K562 (cell line): Measurements from ENCODE around the gene NFATC2. TPM values are rescaled to one million over a fixed set of nuclear protein-coding genes. Genes with fewer than 3 reads are reported as not detected.
A peak's percentile ranks its signal among the peaks of the same experiment; 100 is the strongest.

Experiments
- EGR1 ChIP-seq: fragments of 450-650 bp; conservative IDR thresholded peaks from 2 replicates; pipeline ENCODE4 v1.6.1; 2017; ENCODE audit warnings: mild to moderate bottlenecking
- MCM7 ChIP-seq, 2 experiments: fragments of 450-650 bp; IDR thresholded peaks; 2 replicates each; pipeline ENCODE4 v1.6.1; 2016 to 2018
- MYNN ChIP-seq, 2 experiments: sonication (generic); formaldehyde crosslinking in 1 of 2; IDR thresholded peaks; 2 replicates each; pipeline versions ENCODE4 v1.5.0 to v1.6.1; 2016 to 2020; ENCODE audit warnings: antibody characterized with exemption in 1 of 2, missing genetic modification reagents in 1 of 2
- NCOA6 ChIP-seq: fragments of 450-650 bp; IDR thresholded peaks from 2 replicates; pipeline ENCODE4 v1.6.1; 2017; ENCODE audit warnings: mild to moderate bottlenecking
- NFE2 ChIP-seq: IDR thresholded peaks from 2 replicates; pipeline ENCODE4 v1.6.1; 2014; ENCODE audit warnings: antibody characterized with exemption, low read depth
- PHF8 ChIP-seq: fragments of 200-600 bp; sonication (generic); IDR thresholded peaks from 2 replicates; pipeline ENCODE4 v1.6.1; 2012; ENCODE audit warnings: mixed run types, mild to moderate bottlenecking, inconsistent platforms, low read length, moderate library complexity, borderline replicate concordance
- PTTG1 ChIP-seq: fragments of 450-650 bp; IDR thresholded peaks from 2 replicates; pipeline ENCODE4 v1.6.1; 2016; ENCODE audit warnings: low read depth, mild to moderate bottlenecking, missing genetic modification characterization, missing compliant biosample characterization
- RBBP5 ChIP-seq: fragments of 200-600 bp; sonication (generic); IDR thresholded peaks from 2 replicates; pipeline ENCODE4 v1.6.1; 2012; ENCODE audit warnings: borderline replicate concordance, mild to moderate bottlenecking, low read length, control low read depth, inconsistent platforms; ENCODE audit not compliant: insufficient read depth, poor library complexity, severe bottlenecking
- RREB1 ChIP-seq: fragments of 250-450 bp; sonication (Bioruptor Pico); IDR thresholded peaks from 2 replicates; pipeline ENCODE4 v1.4.0; 2020
- TFAM ChIP-seq: fragments of 250-450 bp; sonication (Bioruptor Pico); conservative IDR thresholded peaks from 2 replicates; pipeline ENCODE4 v1.5.0; 2021; ENCODE audit warnings: mild to moderate bottlenecking, moderate library complexity
- U2AF2 ChIP-seq: fragments of 200-400 bp; formaldehyde crosslinking; optimal IDR thresholded peaks from 2 replicates; pipeline ENCODE3; 2017; ENCODE audit warnings: low read depth, mild to moderate bottlenecking, low read length
- XRCC5 ChIP-seq: fragments of 200-400 bp; formaldehyde crosslinking; IDR thresholded peaks from 2 replicates; pipeline ENCODE4 v1.6.1; 2017; ENCODE audit warnings: low read depth, mild to moderate bottlenecking, low read length
- YY1 ChIP-seq, 3 experiments: IDR thresholded peaks; 2 replicates each; pipeline ENCODE4 v1.6.1; 2011; ENCODE audit warnings: low read length in 2 of 3, mild to moderate bottlenecking in 2 of 3, moderate library complexity in 2 of 3, borderline replicate concordance in 1 of 3, control low read depth in 1 of 3, low read depth in 1 of 3; ENCODE audit not compliant: insufficient read depth in 3 of 3, insufficient replicate concordance in 2 of 3, control insufficient read depth in 1 of 3, insufficient read length in 1 of 3; ENCODE audit errors: extremely low read depth in 1 of 3
- ZBTB2 ChIP-seq: fragments of 450-650 bp; IDR thresholded peaks from 2 replicates; pipeline ENCODE4 v1.6.1; 2016; ENCODE audit warnings: antibody characterized with exemption
- ZFX ChIP-seq: sonication (generic); formaldehyde crosslinking; IDR thresholded peaks from 2 replicates; pipeline ENCODE4 v1.8.0; 2022; ENCODE audit warnings: mild to moderate bottlenecking, missing genetic modification reagents, moderate library complexity
- ZNF184 ChIP-seq: sonication (generic); formaldehyde crosslinking; IDR thresholded peaks from 2 replicates; pipeline ENCODE4 v1.5.0; 2020; ENCODE audit warnings: missing genetic modification reagents
- ZSCAN32 ChIP-seq: fragments of 450-650 bp; formaldehyde crosslinking; IDR thresholded peaks from 2 replicates; pipeline ENCODE4 v1.4.0; 2020; ENCODE audit warnings: mild to moderate bottlenecking, moderate library complexity
- polyA plus RNA-seq, 8 experiments: library from polyadenylated mRNA; depleted of rRNA in 4 of 8; stranded (reverse) in 5 of 8; unstranded in 3 of 8; fragments of >200 nt; fragmentation: Nextera tagmentation in 2 of 8; fragmentation: Illumina TruSeq in 1 of 8; extraction: Ambion mirVana in 2 of 8; extraction: Trizol in 1 of 8; gene quantifications; 2 replicates each; pipeline versions ENCODE4 v1.2.1 to v1.2.3, GENCODE V29; 2011 to 2014; ENCODE audit warnings: inconsistent platforms in 1 of 8, missing spikeins in 1 of 8
- total RNA-seq, 7 experiments: library from RNA; depleted of rRNA in 6 of 7; stranded (reverse); fragments of >200 nt in 6 of 7; fragmentation: Illumina TruSeq in 2 of 7; extraction: Trizol in 2 of 7; gene quantifications; 2 replicates each; pipeline versions ENCODE4 v1.2.1 to v1.2.3, GENCODE V29; 2011 to 2021; ENCODE audit warnings: low replicate concordance in 1 of 7
- TF ChIP-seq, protein P1 (sequence below), 3 experiments: IDR thresholded peaks in 2 of 3; conservative IDR thresholded peaks in 1 of 3; 2 replicates each; pipeline ENCODE4 v1.5.1; 2011 to 2012; ENCODE audit warnings: low read length in 3 of 3, mild to moderate bottlenecking in 3 of 3, control low read depth in 2 of 3, improper control_type of control experiment in 1 of 3, inconsistent platforms in 1 of 3, low read depth in 1 of 3, mixed read lengths in 1 of 3, moderate library complexity in 1 of 3; ENCODE audit not compliant: insufficient read depth in 2 of 3

NFATC2 gene
- total and polyA plus RNA-seq, 9 of the 15 experiments (the other 6 are each of a cell fraction or from before 2014, with no cell fraction given), result 1.9 to 11.2 (median 3.0) TPM

GRCh38 chr20:51542033-51542570 lies 417 bp downstream of the NFATC2 start (continued):
- TF ChIP-seq PHF8 (peak; percentile 41; the same call in 1 of the 2 replicates), RREB1 (CRISPR knock-in tag) (no peak), MCM7 (IDR thresholded peaks at IDR 0.05) (no peak), XRCC5 (0 out of 2 replicates have a peak, but pooled peaks have one; percentile 0), ZFX (CRISPR knock-in tag) (no peak; the same call in 1 of the 2 replicates), ZNF184 (CRISPR knock-in tag) (no peak), U2AF2 (no peak), EGR1 (0 out of 2 replicates have a peak, but pooled peaks have one; percentile 15), MYNN (IDR thresholded peaks at IDR 0.05) (0 out of 2 replicates have a peak, but pooled peaks have one; percentile 32), MYNN (CRISPR knock-in tag; IDR thresholded peaks at IDR 0.05) (no peak), PTTG1 (tag) (no peak), ZBTB2 (0 out of 2 replicates have a peak, but pooled peaks have one; percentile 27), ZSCAN32 (CRISPR knock-in tag) (no peak), NFE2 (no peak), YY1 (IDR thresholded peaks at IDR 0.05; ENCODE audit: borderline replicate concordance in 1 of 3, control insufficient read depth in 1 of 3, extremely low read depth in 1 of 3, insufficient read depth in 3 of 3, insufficient read length in 1 of 3, insufficient replicate concordance in 2 of 3, low read depth in 1 of 3, low read length in 2 of 3) (peak in 1 of 3 experiments; percentile 6), NCOA6 (peak; percentile 48; the same call in 1 of the 2 replicates), RBBP5 (peak; percentile 38), TFAM (no peak)
- TF ChIP-seq, protein P1, sequence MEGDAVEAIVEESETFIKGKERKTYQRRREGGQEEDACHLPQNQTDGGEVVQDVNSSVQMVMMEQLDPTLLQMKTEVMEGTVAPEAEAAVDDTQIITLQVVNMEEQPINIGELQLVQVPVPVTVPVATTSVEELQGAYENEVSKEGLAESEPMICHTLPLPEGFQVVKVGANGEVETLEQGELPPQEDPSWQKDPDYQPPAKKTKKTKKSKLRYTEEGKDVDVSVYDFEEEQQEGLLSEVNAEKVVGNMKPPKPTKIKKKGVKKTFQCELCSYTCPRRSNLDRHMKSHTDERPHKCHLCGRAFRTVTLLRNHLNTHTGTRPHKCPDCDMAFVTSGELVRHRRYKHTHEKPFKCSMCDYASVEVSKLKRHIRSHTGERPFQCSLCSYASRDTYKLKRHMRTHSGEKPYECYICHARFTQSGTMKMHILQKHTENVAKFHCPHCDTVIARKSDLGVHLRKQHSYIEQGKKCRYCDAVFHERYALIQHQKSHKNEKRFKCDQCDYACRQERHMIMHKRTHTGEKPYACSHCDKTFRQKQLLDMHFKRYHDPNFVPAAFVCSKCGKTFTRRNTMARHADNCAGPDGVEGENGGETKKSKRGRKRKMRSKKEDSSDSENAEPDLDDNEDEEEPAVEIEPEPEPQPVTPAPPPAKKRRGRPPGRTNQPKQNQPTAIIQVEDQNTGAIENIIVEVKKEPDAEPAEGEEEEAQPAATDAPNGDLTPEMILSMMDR (IDR thresholded peaks at IDR 0.05 in 2 of 3, conservative IDR thresholded peaks at IDR 0.05 in 1 of 3; ENCODE audit: insufficient read depth in 2 of 3, low read depth in 1 of 3, low read length in 3 of 3), result peak; percentile 56 to 91 (median 67)
